CD4-positive, alpha-beta T cell treated with Interferon gamma for 1 hour (primary cell): Measurements from ENCODE around the gene CLEC4F.

ENCODE experiments used
- DNase-seq: peaks from one replicate; pipeline ENCODE4 v3.0.0-alpha.2; 2020

CLEC4F gene

DNA sequence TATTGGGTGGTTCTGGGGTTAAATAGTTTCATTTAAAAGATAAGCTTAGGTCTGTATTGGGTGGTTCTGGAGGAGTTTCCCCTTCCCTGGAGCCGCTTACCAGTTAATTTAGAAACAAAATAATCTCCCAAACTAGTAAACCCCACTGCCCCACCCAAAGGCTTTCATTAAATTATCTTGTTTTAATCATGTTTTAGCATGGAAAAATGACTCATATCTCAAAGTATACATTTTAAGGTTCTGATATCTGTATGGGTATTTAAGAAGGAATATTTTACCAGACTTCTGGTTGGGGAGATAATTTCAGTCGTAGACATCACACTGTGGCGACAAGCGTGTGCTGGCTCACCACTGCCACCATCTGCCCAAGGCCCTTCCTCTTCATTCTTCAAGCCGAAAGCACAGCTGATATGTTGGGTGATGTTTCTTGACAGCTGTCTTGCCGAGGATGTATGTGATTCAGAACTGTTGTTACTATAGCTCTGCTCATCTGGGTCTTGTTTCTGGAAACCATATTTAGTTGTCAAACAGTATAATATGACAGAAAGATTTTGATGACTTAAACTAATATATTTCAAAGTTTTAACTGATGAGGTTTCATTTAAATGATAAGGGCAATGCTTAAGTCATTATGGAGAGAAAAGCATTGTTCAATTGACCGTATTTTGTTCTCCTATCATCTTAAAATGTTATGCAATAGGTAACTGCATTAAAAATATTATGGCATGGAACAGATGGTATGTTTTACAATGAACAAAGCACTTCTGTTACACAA, 35.1 kb downstream of the CLEC4F start:
- DNase-seq: no peak

DNA sequence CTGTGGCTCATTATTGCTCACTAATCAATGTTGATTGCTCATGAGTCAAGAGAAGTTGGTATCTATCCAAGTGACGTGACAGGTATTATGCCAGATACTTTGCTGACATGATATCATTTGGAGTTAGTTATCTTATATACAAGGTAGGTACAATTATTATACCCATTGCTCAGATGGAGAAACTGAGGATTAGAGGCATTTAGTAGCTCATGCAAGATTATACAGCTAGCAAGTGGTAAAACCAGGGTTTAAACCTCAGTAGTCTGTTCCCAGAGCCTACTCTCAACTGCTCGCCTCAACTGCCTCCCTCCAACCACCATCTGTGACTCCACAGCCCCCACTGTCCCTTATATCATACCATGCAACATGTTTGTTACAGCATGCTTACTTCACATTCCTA, 36.1 kb downstream of the CLEC4F start:
- DNase-seq: no peak

DNA sequence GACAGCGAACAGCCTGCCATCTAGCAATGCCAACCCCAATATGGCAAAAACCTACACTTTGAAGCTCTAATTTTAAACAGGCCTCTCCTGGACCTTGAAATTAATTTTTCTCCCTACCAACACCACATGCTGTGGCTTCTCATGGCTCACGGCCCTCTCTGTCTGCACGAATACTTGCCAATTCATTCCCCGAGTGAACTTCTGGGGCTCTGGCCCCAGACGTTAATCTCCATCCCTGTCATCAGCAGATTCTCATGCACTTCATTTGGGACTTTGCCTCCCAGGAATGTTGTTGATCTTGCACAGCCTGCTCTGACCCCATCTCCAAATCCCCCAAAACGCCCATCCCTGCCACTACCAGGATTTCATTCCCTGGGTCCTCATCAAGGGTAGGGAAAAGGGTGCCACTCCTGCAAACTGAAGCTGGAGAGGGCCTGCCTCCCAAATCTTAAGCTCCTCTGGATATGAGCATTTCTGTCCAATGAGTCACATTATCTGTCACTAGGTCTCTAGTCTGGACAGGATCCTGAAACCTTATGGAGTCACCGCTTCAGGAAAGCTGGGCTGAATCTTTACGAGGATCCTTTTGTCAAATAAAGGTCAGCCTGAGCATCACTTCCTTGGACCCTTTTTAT, 40.4 kb downstream of the CLEC4F start:
- DNase-seq: no peak

DNA sequence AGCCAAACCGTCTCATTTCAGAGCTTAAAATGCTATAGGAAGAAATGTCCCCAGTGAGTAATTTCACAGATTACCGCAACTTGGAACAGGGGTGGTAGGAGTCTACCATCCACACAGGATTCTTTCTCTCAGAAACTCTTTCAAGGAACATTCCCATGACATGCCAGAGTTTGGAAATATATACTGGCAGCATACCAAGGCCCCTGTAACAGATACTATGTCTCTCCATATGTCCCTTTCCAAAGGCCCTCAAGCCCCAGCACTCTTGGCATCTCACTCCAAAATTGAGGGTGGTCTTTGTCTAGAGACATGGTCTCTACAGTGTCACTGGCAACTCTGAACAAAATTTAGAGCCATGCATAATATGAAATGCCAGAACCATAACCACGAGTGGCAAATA, 40.9 kb downstream of the CLEC4F start:
- DNase-seq: no peak

DNA sequence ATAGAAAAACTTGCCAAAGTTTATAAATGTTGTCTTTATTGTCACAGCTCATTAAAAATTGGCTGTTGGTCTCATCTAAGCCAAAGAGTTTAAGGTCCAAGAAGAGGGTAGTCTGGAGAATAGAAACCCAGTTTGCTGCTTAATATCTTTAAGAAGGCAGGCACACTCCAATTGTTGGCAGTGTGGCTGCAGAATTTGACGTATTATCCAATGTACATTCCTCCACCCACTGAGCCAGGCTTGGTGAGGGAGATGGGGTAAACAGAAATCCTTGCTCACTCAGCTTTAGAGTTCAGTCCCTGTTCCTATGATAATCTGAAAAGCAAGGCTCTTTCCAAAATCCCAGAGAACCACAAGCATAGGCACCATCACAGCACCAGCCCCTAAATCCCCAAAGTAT, 41.7 kb downstream of the CLEC4F start:
- no peak for DNase-seq

DNA sequence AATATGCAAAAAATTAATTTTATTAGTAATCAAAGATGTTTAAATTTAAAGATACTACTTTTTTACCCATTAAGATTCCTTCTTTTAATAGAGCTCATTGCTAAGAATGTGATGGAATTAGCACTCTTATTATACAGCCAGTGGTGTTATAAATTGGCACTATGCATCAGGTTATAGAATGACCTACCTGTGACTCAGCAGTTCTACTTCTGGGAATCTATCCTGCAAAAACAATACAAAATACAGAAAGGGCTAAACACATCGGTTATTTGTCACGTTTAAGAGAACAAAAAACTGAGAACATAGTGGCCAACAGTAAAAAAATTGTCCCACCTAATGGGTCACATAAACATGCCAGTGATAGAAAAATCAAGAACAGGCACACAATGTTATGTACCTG, 42.9 kb downstream of the CLEC4F start:
- no peak for DNase-seq

DNA sequence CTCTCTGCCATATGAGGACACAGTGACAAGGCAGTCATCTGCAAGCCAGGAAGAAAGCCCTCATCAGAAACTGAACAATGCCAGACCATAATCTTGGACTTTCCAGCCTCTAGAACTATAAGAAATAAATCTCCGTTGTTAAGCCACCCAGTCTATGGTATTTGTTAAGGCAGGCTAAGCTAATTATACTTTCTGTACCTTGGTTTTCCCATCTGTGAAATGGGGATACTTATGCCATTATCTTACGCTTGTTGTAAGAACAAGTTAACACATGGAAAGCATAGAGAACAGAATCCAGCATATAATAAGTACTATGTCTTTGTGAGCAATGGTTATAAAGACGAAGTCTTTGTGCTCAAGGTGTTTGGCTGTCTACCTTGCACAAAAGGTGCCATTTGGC, 44.1 kb downstream of the CLEC4F start:
- no peak for DNase-seq

DNA sequence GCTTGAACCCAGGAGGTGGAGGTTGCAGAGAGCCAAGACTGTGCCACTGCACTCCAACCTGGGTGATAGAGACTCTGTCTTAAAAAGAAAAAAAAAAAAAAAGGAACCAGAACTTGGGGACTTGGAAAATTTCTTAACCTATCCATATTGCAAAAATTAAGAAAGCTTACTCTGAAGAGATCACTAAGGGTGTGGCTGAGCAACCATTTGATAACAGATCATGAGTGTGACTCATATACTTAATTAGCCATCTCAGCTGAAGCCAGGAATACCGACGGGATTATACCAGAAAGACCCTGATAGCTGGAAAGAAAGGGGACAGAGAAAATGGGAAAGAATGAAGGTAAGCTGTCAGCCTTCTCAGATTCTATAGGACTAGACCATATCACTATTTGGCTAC, 45.3 kb downstream of the CLEC4F start:
- DNase-seq: no peak

DNA sequence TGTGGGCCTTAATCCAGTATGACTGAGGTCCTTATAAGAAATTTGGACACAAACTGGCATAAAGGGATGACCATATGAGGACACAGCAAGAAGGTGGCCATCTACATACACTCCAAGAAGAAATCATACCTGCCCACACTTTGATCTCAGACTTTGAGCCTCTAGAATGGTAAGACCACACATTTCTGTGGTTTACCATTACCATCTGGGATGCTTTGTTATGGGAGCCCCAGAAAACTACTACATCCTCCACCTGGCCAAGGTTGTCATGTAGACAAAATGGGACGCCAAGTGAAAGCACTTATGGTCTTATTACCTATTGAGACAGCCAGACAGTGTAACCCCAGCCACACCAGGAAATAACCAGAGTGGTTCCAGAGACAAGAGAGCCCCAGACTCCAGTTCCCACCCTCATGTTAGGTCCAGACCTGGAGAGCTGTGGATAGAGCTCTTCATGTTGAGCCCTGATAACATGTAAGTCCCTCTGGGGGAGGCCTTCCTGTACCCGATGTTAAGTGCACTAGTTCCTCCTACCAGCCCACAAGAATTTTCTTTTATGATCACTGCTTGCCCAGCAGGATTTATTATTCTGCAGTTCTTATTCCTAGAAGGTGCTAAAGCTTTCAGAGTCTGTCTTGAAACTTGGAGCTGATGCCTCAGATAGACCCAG, 47.8 kb downstream of the CLEC4F start:
- DNase-seq: no peak

DNA sequence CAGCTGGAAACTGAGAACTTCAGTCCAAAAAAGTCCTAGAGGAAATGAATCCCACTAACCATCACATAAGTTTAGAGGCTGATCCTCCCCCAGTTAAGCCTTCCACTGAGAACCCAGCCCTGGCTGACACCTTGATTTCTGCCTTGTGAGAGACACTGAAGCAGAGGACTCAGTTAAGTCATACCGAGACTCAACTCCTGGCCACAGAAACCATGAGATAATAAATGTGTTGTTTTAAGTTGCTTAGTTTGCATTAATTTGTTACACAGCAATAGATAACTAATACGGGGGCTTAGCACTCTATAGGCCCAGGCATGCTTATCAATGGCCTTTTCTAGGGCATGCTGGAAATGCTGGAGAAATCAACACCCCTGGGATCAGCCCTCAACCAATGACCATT, 49.0 kb downstream of the CLEC4F start:
- DNase-seq: no peak

DNA sequence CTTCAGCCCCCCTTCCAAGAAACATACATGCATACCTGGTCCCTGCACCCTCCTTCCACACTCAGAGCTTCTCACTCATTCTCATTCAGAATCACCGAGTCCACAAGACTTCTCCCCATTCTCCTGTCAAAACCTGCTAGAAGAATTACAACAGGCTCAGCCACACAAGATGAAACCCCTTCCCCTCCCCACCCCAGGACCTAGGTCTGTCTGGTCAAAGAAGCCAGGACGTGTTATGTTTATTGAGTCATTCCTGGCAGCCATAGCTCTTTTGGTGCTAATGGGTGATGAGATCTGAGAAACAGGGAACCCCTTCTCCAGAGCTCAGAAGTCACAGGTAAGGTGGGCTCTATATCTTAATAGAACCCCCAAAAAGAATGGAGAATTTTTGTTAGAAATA, 50.9 kb downstream of the CLEC4F start:
- no peak for DNase-seq

DNA sequence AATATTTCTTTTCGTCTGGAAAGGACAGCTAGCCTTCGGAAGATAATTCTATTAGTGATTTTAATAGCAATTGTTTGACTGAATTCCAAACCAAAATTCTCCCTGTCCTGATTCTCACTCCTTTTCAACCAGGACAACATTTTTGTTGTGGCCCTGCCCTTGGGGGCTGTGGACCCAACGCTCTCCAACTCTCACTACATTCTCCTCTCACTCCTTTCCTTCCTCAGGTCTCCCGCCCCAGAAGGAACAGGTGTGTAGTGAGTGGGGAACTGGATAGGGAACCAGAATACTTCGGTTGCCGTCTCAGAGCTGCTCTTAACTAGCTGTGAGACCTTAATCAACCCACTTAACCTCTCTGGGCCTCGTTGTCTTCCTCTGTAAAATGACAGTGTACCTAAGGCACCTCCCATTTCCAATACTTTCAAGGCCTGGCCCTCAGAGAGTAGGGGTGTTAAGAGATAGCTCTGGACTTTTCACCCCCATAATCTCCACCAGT, 51.8 kb downstream of the CLEC4F start:
- DNase-seq: no peak

DNA sequence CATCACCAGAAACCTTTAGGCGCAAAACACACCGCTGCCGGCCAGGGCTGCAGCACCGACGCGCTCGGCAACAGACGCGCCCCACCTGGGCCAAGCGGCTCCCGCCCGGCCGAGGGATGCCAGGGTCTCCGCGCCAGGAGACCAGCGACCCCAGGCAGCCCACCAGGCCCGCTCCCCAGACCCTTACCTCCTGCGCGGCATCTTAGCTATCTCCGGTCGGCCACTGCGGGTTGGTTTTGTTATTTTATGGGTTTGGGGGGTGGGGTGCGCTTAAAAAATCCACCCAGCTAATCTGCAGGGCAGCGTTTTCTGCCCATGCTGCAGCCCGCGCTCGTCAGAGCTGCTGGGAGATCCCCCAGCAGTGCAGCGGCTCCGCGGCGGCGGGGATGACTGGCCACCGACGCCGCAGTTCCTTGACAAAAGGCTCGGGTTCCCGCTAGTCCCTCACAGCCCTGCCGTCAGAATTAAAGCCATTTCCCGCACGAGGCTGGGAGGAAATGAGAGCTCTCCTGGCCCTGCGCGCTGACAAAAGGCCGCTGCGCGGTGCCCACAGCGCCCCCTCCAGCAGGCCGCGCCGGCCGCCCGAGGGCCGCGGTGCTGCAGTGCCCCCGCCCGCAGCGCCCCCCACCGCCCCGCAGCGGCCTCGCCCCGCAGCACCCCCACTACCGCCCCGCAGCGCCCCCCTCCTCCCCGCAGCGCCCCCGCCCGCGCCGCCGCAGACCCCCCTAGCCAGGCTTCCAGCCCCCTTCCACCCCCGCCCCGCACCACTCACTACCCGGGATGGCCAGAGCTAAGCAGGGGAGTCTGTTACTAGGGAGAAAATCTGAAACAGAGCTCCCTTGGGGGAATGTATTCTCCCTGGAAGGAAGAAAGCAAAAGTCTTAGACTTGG, 52.5 kb downstream of the CLEC4F start, which contains the start of gene ADD2:
ADD2 (minus strand) TSS at position 502 of the 891 bp plus-strand sequence. CDS start 61,792 bp downstream, outside the sequence.
- peak; percentile 50 for DNase-seq

DNA sequence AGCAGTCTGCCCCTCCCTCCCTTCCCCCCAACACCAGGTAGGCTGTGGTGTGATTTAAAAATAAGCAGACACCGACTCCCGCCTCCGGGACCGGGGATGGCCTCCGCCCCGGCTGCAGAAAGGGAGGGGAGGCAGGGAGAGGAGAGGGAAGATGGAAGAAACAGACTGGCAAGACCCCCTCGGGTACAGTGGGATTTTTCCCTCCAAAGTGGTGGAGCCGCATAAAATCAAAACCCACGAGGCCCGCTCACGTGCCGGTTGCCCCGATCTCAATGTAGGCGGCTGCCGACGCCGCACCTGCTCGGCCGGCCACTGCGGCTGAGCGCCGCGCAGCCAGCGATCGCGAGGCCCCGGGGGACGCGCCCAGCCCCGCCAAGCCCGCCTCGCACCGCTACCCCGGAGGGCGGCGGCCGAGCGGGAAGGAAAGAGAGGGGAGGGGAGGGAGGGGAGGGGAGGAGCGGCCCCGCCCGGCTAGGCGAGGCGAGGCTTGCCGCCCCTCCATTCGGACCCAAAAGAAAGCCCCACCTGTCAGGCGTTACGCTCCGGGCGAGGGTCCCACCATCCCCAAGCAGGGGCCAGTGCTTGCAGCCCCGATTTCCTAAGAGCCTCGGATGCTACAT, 53.2 kb downstream of the CLEC4F start:
- peak; percentile 4 for DNase-seq

DNA sequence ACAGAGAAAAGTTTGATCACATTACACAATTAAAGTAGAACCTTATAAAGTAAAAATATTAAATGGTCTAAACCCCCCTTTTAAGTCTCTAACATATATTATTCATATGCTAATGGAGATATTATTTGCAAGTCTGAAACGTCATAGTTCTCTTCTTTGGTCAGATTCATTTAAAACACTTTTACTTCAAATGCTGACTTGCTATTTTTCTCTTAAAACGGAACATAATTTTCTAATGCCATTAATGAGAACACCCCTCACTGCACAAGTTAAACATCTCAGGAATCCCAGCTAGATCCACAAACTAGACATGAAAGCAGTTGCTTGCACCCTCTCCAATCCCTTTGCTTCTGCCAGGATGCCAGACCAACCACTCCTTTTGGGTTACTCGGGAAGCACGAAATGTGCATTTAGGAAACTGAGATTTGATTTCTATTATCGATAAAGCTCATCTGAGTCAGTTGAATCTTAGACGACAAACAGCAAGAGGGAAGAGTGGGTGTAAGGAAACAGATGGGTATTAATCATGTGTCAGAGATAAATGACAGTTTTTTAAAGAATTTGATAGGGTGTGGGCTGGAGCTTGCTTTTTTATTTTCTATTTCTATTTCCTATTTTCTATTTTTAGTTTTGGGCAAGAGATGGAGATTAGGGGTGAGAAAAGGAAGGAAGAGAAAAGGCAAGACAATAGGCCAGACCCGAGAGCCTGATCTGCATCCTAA, 53.9 kb downstream of the CLEC4F start:
- DNase-seq: no peak

DNA sequence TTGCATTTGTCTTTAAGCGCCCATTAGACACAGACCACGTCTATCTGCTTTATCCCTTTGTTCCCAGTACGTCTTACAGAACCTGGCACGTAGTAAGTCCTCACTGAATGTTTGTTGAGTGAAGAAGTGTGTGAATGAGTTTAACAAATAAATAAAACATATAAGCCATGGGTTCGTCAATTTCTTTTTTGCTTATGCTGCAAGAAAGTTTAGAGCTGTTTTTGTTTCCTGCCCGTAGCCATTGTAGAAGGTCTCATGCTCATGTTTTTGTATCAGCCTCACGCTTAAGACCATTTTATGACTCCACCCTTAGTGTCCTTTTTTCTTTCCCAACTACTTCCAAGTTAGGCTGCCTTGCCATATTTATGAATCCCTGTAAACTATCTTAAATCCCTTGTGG, 54.9 kb downstream of the CLEC4F start:
- DNase-seq: no peak

DNA sequence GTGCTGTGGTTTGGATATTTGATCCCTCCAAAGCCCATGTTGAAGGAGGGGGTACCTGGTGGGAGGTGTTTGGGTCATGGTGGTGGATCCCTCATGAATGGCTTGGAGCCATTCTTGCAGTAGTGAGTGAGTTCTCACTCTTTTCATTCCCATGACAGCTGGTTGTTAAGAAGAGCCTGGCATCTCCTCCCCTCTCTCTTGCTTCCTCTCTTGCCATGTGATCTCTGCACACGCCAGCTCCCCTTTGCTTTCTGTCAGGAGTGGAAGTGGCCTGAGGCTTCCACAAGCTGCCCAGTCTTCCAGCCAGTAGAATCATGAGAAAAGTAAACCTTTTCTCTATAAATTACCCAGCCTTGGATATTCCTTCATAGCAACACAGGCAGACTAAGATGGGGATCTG, 61.0 kb downstream of the CLEC4F start:
- DNase-seq: no peak
